Right lobe of liver (tissue), 6 donors: ENCODE measurements around the gene LIMCH1. TPM values are rescaled to one million over a fixed set of nuclear protein-coding genes. Genes with fewer than 3 reads are reported as not detected.

Experiments used
- ATAC-seq, 4 donors: fragments of 200-7000 bp; cut with Tn5 transposase; one replicate each; pipeline ENCODE4 v1.9.1; 2020; ENCODE audit warnings: mild to moderate bottlenecking in 4 of 4, moderate library complexity in 4 of 4
- DNase-seq, 3 donors: peaks; one replicate each; pipeline ENCODE4 v3.0.0-alpha.2; 2020
- H3K27ac ChIP-seq, 3 donors: fragments of 200-600 bp; one replicate each; pipeline ENCODE4 v1.8.0; 2022
- H3K27me3 ChIP-seq, 2 donors: fragments of 200-600 bp; one replicate each; pipeline ENCODE4 v1.8.0; 2022
- H3K36me3 ChIP-seq, 4 donors: fragments of 200-600 bp; sonication (generic) in 1 of 4; one replicate each; pipeline versions ENCODE4 v1.5.1 to v1.8.0; 2017 to 2022; ENCODE audit warnings: control low read depth in 1 of 4
- H3K4me1 ChIP-seq, 4 donors: fragments of 200-600 bp; sonication (generic) in 1 of 4; one replicate each; pipeline versions ENCODE4 v1.5.1 to v1.8.0; 2017 to 2022; ENCODE audit warnings: control low read depth in 1 of 4
- H3K4me3 ChIP-seq, 3 donors: fragments of 200-600 bp; one replicate each; pipeline ENCODE4 v1.8.0; 2022
- H3K9me3 ChIP-seq, 4 donors: fragments of 200-600 bp; sonication (generic) in 1 of 4; one replicate each; pipeline versions ENCODE4 v1.5.1 to v1.8.0; 2017 to 2022; ENCODE audit warnings: control low read depth in 1 of 4
- POLR2A ChIP-seq: fragments of 450-650 bp; IDR thresholded peaks from one replicate; pipeline ENCODE4 v1.6.1; 2017; ENCODE audit warnings: antibody characterized with exemption, mild to moderate bottlenecking
- WGBS: methylation state at CpG from one replicate; pipeline ENCODE4 v1.1.6; 2018; ENCODE audit warnings: low coverage, low lambda C conversion rate; ENCODE audit not compliant: insufficient coverage; ENCODE audit errors: missing lambda C conversion rate; 5-methylcytosine and 5-hydroxymethylcytosine counted together
- intact Hi-C, 2 donors: fragments of 100-400 bp; cut with DNase I; formaldehyde crosslinking; loops; one replicate each; pipeline versions ENCODE4 v1.11.2 to v1.14.1; 2022
- total RNA-seq, 6 experiments: library from RNA; depleted of rRNA in 2 of 6; stranded (reverse); fragments of >200 nt in 2 of 6; fragmentation: NEBNext Ultra II Directional in 3 of 6; extraction: Animal tissue kit (Norgen Biotek cat#: 25700) in 3 of 6; gene quantifications; one replicate each; pipeline versions ENCODE4 v1.1.0 to v1.2.4, GENCODE V29; 2016 to 2023
- TF ChIP-seq, protein P1 (sequence below), 4 donors: fragments of 200-600 bp in 3 of 4; fragments of 450-650 bp in 1 of 4; IDR thresholded peaks; one replicate each; pipeline versions ENCODE4 v1.5.1 to v1.8.0; 2016 to 2022; ENCODE audit warnings: antibody characterized with exemption in 4 of 4, mild to moderate bottlenecking in 2 of 4
- donor health status: DM: no; HTN: yes; CAD: no.
- donor health status: DM: no; HTN: no; CAD: no.
- donor health status: DM: no; HTN: no; CAD: no.
- donor health status: DM: no; HTN: yes; CAD: no.
- donor health status: DM: no; HTN: yes; CAD: no.

LIMCH1 gene
- total RNA-seq, 6 experiments from 2014 or later, result 8.3 to 26.9 (median 12.9) TPM

DNA sequence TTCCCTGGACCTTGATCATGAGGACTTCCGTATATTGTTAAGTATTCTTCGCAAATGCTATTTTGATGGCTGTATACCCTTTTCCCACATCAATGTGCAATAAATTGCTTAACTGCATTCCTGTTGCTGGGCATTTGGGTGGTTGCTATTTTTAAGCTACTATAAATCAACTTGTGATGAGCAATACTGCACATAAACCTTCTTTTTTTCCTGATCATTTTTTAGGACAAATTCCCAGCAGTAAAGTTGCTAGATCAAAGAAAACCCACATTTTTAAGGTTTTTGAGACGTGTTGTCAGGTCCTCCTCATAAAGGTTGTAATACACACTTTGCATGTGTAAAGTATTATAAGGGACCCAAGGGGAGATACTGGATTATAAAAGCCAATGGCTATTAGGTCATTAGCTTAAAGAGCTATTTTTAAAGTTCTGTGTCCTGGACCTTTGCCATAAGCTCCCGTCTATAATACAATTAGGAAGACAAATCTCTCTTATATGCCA, 35.6 kb downstream of the LIMCH1 start:
- Histone ChIP-seq H3K27me3 (no peaks in the 10 kb centered on the region), H3K9me3 (no peaks in the 10 kb centered on the region), H3K27ac (no peak overlapping the region), H3K4me1 (no peaks in the 10 kb centered on the region), H3K36me3 (no peaks in the 10 kb centered on the region), H3K4me3 (no peak overlapping the region)
- intact Hi-C loops, result no loop called here
- WGBS, result 79% methylated on average over 4 of the region's 4 CpGs
- DNase-seq (no peak), ATAC-seq (no peak)
- no peak for TF ChIP-seq POLR2A
- TF ChIP-seq, protein P1, sequence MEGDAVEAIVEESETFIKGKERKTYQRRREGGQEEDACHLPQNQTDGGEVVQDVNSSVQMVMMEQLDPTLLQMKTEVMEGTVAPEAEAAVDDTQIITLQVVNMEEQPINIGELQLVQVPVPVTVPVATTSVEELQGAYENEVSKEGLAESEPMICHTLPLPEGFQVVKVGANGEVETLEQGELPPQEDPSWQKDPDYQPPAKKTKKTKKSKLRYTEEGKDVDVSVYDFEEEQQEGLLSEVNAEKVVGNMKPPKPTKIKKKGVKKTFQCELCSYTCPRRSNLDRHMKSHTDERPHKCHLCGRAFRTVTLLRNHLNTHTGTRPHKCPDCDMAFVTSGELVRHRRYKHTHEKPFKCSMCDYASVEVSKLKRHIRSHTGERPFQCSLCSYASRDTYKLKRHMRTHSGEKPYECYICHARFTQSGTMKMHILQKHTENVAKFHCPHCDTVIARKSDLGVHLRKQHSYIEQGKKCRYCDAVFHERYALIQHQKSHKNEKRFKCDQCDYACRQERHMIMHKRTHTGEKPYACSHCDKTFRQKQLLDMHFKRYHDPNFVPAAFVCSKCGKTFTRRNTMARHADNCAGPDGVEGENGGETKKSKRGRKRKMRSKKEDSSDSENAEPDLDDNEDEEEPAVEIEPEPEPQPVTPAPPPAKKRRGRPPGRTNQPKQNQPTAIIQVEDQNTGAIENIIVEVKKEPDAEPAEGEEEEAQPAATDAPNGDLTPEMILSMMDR (IDR thresholded peaks at IDR 0.05), result no peak

DNA sequence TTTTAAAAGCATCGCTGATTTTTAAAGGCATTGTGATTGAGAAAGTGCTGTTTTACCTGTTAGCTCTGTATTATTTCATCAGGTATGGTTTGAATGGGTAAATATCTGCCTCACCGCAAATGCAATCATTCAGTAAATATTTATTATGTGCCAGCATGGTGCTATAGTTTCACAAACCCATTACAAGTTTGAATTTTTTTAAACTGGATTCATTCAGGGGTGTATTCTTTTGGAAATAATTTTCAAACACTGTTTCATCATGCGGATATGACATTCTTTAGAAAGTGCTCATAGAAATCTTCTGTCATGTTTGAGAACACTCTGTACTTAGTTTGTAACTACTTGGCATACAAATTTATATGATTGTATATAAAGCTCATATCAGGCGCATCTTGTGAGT, 37.2 kb downstream of the LIMCH1 start:
- ATAC-seq (peak in 1 of 4 donors; percentile 49), DNase-seq (no peak)
- Histone ChIP-seq H3K9me3 (no peaks in the 10 kb centered on the region), H3K4me3 (no peak overlapping the region), H3K27ac (no peak overlapping the region), H3K36me3 (no peaks in the 10 kb centered on the region), H3K4me1 (no peaks in the 10 kb centered on the region), H3K27me3 (no peaks in the 10 kb centered on the region)
- 66% methylated on average over 4 of the region's 4 CpGs for WGBS
- TF ChIP-seq, protein P1 (IDR thresholded peaks at IDR 0.05), result no peak
- no peak for TF ChIP-seq POLR2A
- intact Hi-C loops, result no loop called here

DNA sequence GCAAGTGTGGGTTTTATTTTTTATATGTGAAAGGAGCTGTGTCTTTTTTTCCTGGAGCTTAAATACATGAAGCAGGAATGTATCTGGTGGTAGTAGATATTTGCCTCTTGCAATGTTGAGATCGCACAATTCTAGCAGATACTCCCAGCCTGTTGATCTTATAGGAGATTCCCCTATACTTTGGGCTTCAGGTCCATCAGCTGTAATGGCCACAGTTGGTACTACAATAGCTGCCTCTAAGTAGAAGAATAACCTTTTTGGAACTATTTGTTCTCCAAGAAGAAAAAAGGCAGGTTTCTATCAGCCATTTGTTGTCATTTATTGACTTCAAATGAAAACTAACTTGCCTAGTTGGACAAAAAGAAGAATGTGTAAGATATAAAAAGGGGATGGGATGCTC, 37.7 kb downstream of the LIMCH1 start:
- ATAC-seq (no peak), DNase-seq (no peak)
- H3K36me3 ChIP-seq, result no peaks in the 10 kb centered on the region
- TF ChIP-seq POLR2A, result no peak
- TF ChIP-seq, protein P1 (IDR thresholded peaks at IDR 0.05), result no peak
- intact Hi-C loops, result no loop called here
- no peak overlapping the region for H3K27ac ChIP-seq
- H3K27me3 ChIP-seq, result no peaks in the 10 kb centered on the region
- H3K4me3 ChIP-seq, result no peak overlapping the region
- no peaks in the 10 kb centered on the region for H3K4me1 ChIP-seq
- 79% methylated on average over 1 of the region's 1 CpG for WGBS
- no peaks in the 10 kb centered on the region for H3K9me3 ChIP-seq

DNA sequence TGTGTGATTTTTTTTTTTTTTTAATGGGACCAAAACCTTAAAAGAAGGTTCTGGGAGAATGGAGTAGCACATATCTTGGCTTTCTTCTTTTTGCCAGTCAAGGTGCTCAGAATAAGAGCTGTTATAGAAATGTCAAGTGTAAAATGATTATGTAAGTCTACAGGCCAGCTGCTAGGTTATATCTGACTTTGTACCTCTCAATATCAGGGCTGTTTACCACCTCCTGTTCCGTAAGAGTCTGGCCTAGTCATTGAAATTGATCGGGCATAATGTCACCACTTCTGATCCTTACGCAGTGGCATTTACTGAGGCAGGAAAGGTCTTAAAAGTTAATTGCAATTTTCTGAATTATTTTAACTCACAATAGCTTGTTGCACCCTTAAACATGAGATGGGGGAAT, 41.1 kb downstream of the LIMCH1 start:
- no peak overlapping the region for H3K4me3 ChIP-seq
- ATAC-seq, result peak in 1 of 4 donors; percentile 30
- H3K27ac ChIP-seq, result no peak overlapping the region
- 61% methylated on average over 3 of the region's 3 CpGs for WGBS
- H3K36me3 ChIP-seq, result no peaks in the 10 kb centered on the region
- DNase-seq, result no peak
- no peaks in the 10 kb centered on the region for H3K9me3 ChIP-seq
- intact Hi-C loops, result no loop called here
- no peaks in the 10 kb centered on the region for H3K27me3 ChIP-seq
- no peaks in the 10 kb centered on the region for H3K4me1 ChIP-seq
- no peak for TF ChIP-seq POLR2A
- TF ChIP-seq, protein P1 (IDR thresholded peaks at IDR 0.05), result no peak

DNA sequence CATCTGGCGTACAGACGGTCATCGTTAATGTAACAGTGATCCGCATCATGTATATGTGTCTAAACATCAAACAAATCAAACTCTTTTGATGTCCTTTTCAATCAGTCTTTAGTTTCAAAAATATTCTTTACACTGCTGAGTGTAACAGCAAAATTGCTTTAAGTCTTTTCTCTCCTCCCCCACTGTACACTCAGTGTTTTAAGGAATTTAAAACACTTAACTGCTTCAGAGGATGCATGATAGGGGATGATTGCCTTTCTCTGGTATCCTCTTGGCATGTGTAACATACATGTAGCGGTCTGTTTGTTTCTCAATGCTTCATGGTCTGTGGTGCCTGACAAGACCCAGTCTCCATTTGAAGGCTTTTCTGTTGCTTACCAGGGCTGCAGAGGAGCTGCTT, 41.6 kb downstream of the LIMCH1 start:
- Histone ChIP-seq H3K27ac (no peak overlapping the region), H3K27me3 (no peaks in the 10 kb centered on the region), H3K4me1 (no peaks in the 10 kb centered on the region), H3K4me3 (no peak overlapping the region), H3K9me3 (no peaks in the 10 kb centered on the region), H3K36me3 (no peaks in the 10 kb centered on the region)
- no peak for DNase-seq
- ATAC-seq, result no peak
- WGBS, result 75% methylated on average over 5 of the region's 5 CpGs
- TF ChIP-seq POLR2A, result no peak
- TF ChIP-seq, protein P1 (IDR thresholded peaks at IDR 0.05), result no peak
- intact Hi-C loops, result no loop called here
